C4-2B (cell line): ENCODE results near the gene LIPT2.

Experiments used
- H3K27ac ChIP-seq: fragments of 450-650 bp; 2 replicates; pipeline ENCODE4 v1.5.1; 2017
- ZFX ChIP-seq: fragments of 450-650 bp; IDR thresholded peaks from 2 replicates; pipeline ENCODE4 v1.6.1; 2017
- TF ChIP-seq, protein P1 (sequence below): fragments of 450-650 bp; conservative IDR thresholded peaks from 2 replicates; pipeline ENCODE4 v1.5.1; 2017; ENCODE audit warnings: mild to moderate bottlenecking

Gene LIPT2

DNA sequence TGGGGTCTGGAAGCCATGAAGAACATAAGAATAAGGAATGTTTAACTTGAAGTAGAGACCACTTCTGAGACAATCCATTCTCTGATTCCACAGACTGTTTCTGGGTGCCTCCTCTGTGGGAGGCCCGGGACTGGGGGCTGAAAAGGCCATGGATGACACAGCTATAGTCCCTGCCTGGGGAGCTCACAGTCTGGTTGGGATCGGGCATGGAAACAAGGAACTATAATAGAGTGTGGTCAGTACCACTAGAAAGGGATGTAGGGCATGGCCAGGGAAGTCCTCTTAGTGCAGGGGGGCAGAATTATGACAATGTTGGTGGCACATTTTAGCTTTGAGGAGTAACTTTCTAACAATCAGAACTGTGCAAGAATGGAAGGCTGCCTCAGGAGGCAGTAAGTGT is 17.0 kb downstream of the LIPT2 start:
- TF ChIP-seq ZFX = no peak
- TF ChIP-seq, protein P1, sequence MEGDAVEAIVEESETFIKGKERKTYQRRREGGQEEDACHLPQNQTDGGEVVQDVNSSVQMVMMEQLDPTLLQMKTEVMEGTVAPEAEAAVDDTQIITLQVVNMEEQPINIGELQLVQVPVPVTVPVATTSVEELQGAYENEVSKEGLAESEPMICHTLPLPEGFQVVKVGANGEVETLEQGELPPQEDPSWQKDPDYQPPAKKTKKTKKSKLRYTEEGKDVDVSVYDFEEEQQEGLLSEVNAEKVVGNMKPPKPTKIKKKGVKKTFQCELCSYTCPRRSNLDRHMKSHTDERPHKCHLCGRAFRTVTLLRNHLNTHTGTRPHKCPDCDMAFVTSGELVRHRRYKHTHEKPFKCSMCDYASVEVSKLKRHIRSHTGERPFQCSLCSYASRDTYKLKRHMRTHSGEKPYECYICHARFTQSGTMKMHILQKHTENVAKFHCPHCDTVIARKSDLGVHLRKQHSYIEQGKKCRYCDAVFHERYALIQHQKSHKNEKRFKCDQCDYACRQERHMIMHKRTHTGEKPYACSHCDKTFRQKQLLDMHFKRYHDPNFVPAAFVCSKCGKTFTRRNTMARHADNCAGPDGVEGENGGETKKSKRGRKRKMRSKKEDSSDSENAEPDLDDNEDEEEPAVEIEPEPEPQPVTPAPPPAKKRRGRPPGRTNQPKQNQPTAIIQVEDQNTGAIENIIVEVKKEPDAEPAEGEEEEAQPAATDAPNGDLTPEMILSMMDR = no peak
- H3K27ac ChIP-seq = no peak overlapping the region

DNA sequence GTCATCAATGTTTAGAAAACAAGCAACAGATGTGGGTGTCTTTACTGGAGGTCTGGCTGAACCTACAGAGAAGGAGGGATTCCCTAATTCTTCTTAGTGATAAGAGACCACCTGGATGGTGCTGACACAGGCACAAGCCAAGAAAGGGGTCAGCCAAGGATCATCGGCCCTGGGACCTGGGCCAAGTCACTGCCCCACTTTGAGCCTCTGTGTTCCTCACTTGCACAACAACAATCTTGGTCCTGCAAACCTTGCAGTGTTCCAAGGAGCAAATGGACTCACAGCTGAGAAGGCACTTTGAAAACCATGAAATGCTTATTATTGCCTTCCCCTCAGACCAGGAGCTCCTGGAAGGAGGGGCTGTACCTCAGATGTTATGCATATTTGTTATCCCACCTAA is 19.2 kb downstream of the LIPT2 start:
- TF ChIP-seq ZFX = no peak
- TF ChIP-seq, protein P1 = no peak
- H3K27ac ChIP-seq = no peak overlapping the region

DNA sequence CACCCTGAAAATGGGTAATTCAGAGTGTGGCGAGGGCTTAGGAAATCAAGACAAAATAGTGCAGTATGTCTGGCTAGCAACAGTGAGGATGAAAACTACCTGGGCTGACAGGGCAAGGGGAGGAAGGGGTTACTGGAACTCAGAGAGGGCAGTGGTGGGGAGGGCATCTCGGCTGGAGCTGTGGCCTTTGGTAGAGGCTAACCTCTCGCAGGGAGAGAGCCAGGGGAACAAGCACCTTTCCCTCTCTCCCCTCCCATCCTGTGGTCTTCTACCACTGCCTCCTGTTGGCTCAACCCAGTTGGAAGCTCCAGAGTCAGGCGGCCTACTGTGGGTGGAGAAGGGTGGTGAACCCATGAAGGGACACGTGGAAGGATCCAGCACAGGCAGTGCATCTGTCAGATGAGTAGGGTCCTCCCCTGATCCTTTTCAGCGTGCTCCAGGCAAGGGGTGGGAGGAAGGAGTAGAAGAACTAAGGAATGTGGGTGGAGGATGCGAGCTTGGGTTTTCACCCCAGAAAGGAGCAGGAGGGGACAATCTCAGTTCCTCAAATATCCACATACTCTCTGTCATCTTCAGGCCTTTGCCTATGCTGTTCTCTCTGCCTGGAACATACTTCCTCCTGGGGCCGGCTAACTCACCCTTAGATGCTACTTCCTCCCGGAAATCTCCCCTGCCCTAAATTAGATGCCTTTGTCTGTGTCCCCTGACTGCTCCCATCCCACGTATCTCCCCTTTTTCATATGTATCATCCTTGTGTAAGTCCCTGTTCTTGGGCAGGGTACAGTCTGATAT is 19.9 kb downstream of the LIPT2 start:
- no peak for TF ChIP-seq ZFX
- TF ChIP-seq, protein P1 = no peak
- H3K27ac ChIP-seq = no peak overlapping the region

DNA sequence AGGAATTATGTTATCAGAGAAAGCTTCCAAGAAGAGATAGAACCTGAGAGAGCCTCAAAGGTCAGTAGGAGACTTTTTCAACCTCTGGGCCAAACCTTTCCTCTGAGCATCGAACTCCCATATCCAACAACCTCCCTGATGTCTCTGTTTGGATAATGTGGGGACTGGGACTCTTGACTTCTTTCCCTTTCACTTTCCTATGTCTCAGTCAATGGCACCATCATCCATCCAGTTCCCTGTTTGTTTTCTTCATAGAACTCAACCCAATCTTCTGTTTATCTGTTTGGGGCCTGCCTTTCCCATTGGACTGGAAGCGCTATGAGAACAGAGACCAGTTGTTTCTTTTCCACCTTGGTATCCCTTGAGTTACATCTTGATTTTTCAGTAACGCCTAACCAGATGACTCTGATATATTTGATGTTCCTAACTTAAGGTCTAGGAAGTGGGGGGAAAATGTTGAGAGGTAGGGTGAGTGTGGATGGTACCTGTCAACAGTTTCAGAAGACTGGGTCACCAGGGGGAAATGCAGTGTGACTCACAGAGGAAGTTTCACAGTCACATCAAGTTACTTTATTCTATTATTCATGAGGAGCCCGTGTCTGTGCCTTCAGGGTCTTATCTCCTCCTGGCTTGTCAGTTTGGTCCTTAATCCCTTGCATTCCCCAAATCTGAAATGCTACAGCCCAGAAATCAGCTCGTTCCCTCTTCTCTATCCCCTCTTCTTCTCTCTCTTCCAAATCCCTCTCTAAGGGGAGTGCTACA is 21.7 kb downstream of the LIPT2 start:
- TF ChIP-seq ZFX = no peak
- TF ChIP-seq, protein P1 = no peak
- no peak overlapping the region for H3K27ac ChIP-seq

DNA sequence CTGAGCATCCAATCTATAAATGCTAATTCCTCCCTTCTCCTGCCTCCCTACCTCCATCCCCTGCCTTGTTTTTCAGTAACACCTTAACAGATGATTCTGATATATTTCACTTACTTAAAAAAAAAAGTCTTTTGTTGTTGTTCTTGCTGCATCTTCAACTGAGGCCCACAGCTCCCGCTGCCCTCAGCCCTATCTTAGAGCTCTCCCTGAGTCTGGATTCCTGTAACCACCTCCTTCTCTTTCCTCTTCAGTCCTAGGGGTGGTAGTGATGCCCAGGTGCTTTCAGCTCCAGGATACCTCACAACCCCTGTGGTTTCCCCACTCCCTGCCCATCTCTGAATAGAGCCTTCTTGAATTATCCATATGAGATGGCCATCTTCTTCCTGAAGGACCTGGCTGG is 22.5 kb downstream of the LIPT2 start:
- H3K27ac ChIP-seq = no peak overlapping the region
- TF ChIP-seq ZFX = no peak
- TF ChIP-seq, protein P1 = no peak

DNA sequence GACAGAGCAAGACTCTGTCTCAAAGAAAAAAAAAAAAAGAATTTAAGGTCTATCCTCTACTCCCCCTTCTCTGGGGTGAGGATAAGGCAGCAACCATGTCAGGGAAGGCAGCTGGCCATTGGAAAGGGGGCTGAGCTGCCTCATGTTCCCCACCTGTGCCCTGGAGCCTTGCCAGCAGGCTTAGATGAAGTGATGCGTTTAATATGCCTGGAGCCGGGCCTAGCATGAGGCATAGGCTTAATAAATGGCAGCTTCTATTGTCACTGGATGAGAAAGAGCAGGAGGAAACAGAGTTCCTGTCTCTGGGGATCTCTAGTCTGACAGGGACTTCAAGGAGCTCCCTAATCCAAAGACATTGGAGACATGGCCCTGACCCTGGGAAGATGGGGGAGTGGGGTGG is 23.0 kb downstream of the LIPT2 start:
- no peak overlapping the region for H3K27ac ChIP-seq
- TF ChIP-seq ZFX = no peak
- TF ChIP-seq, protein P1 = no peak

DNA sequence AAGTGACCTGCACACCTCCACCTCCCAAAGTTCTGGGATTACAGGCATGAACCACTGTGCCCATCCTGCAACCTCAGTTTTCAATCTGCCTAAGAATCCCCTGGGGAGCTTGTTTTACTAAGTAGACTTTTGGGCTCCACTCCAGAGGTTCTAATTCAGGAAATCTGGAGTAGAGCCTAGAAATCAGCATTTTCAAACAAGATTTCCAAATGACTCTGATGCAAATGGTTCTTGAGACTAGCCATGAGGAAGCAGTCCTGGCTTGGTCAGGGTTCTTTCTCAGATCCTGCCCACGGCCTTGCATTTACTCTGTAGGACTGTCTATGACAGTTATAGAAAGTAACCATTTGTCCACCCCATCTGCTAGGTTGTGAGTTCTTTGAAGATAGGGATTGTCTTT is 24.6 kb downstream of the LIPT2 start:
- TF ChIP-seq, protein P1 = no peak
- TF ChIP-seq ZFX = no peak
- no peak overlapping the region for H3K27ac ChIP-seq
